ENCODE results near the gene TBC1D14.

Gene TBC1D14

DNA sequence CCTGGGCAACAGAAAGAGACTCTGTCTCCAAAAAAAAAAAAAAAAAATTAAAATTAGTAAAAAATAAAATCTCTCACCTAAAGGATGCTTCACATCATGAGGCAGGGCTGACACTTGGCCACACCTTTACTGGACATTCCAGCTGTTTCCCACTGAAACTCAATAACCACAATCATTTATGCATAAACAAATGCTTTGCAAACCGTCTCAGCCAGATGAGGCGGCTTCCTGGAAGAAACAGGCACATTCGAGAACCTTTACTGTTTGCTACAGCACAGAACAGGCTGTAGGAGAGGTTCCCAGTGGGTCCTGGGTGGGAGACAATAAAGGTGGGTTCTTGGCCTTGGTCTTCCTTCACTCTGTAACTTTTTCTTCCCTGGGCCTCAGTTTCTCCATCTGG is 10.9 kb upstream of the TBC1D14 start:
- TF ChIP-seq, protein P1, sequence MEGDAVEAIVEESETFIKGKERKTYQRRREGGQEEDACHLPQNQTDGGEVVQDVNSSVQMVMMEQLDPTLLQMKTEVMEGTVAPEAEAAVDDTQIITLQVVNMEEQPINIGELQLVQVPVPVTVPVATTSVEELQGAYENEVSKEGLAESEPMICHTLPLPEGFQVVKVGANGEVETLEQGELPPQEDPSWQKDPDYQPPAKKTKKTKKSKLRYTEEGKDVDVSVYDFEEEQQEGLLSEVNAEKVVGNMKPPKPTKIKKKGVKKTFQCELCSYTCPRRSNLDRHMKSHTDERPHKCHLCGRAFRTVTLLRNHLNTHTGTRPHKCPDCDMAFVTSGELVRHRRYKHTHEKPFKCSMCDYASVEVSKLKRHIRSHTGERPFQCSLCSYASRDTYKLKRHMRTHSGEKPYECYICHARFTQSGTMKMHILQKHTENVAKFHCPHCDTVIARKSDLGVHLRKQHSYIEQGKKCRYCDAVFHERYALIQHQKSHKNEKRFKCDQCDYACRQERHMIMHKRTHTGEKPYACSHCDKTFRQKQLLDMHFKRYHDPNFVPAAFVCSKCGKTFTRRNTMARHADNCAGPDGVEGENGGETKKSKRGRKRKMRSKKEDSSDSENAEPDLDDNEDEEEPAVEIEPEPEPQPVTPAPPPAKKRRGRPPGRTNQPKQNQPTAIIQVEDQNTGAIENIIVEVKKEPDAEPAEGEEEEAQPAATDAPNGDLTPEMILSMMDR (conservative IDR thresholded peaks at IDR 0.05; ENCODE audit: low read length) = no peak
- TF ChIP-seq EZH2phosphoT487 (IDR thresholded peaks at IDR 0.05; ENCODE audit: borderline replicate concordance) = no peak
- H3K4me1 ChIP-seq (ENCODE audit: insufficient read depth, low read length, poor library complexity, severe bottlenecking) = peaks cover 3% of the 10 kb centered on the region
- H3K9ac ChIP-seq (ENCODE audit: low read depth, low read length, poor library complexity, severe bottlenecking) = no peak overlapping the region

DNA sequence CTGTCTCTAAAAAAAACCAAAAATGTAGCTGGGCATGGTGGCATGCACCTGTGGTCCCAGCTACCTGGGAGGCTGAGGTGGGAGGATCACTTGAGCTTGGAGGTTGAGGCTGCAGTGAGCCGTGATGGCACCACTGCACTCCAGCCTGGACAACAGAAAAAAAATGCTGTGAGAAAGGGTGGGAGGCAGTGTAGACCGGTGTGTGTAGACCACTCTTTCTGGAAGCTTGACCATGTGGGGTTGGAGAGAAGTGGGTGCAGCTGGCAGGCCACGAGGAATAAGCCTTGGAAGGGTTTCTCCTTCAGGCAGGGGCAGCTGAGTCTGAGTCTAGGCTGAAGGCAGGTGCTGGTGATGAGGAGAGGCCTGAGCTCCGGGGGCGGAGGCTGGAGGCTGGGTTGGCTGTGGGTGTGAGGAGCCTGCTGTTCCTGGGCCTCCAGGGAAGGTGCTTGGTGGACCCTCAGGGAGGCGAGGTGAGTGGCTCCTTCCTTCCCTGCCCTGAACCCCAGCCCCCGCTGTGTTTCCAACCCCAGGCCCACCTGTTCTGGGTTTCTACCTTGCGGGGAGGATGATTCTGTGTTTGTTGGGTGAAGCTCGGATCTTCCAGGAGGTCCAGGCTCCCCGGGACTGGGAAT is 9.3 kb upstream of the TBC1D14 start:
- H2AFZ ChIP-seq (ENCODE audit: low read length) = no peak overlapping the region
- no peaks in the 10 kb centered on the region for H3K79me2 ChIP-seq (ENCODE audit: insufficient read depth, low read length)
- no peaks in the 10 kb centered on the region for H3K9me3 ChIP-seq (ENCODE audit: insufficient read depth, low read depth, low read length)
- no peaks in the 10 kb centered on the region for H3F3A ChIP-seq (ENCODE audit: low read depth)
- no peaks in the 10 kb centered on the region for H3K9me2 ChIP-seq (replicated peaks; ENCODE audit: low read depth, low read length)
- H3K27me3 ChIP-seq (ENCODE audit: insufficient read depth, low read length, poor library complexity, severe bottlenecking) = no peaks in the 10 kb centered on the region
- H3K4me2 ChIP-seq (ENCODE audit: low read depth, low read length, poor library complexity, severe bottlenecking) = no peak overlapping the region
- no peak overlapping the region for H3K9ac ChIP-seq (ENCODE audit: low read depth, low read length, poor library complexity, severe bottlenecking)
- no peaks in the 10 kb centered on the region for H3K36me3 ChIP-seq (ENCODE audit: insufficient read depth, low read length)
- TF ChIP-seq, protein P1 (conservative IDR thresholded peaks at IDR 0.05; ENCODE audit: low read length) = no peak
- TF ChIP-seq EZH2phosphoT487 (IDR thresholded peaks at IDR 0.05; ENCODE audit: borderline replicate concordance) = no peak
- no peaks in the 10 kb centered on the region for H4K20me1 ChIP-seq (ENCODE audit: insufficient read depth, low read length, poor library complexity, severe bottlenecking)
- H3K4me3 ChIP-seq (ENCODE audit: low read length, poor library complexity, severe bottlenecking) = no peak overlapping the region
- peaks cover 3% of the 10 kb centered on the region for H3K4me1 ChIP-seq (ENCODE audit: insufficient read depth, low read length, poor library complexity, severe bottlenecking)

More for the DNA sequence above, 10.9 kb upstream of the TBC1D14 start:
- no peaks in the 10 kb centered on the region for H3K79me2 ChIP-seq (ENCODE audit: insufficient read depth, low read length)
- H3K36me3 ChIP-seq (ENCODE audit: insufficient read depth, low read length) = no peaks in the 10 kb centered on the region
- no peaks in the 10 kb centered on the region for H3K9me3 ChIP-seq (ENCODE audit: insufficient read depth, low read depth, low read length)
- no peaks in the 10 kb centered on the region for H3K9me2 ChIP-seq (replicated peaks; ENCODE audit: low read depth, low read length)
- no peak overlapping the region for H3K4me2 ChIP-seq (ENCODE audit: low read depth, low read length, poor library complexity, severe bottlenecking)
- no peaks in the 10 kb centered on the region for H3K27me3 ChIP-seq (ENCODE audit: insufficient read depth, low read length, poor library complexity, severe bottlenecking)
- H3F3A ChIP-seq (ENCODE audit: low read depth) = no peaks in the 10 kb centered on the region
- H4K20me1 ChIP-seq (ENCODE audit: insufficient read depth, low read length, poor library complexity, severe bottlenecking) = no peaks in the 10 kb centered on the region
- no peak overlapping the region for H3K4me3 ChIP-seq (ENCODE audit: low read length, poor library complexity, severe bottlenecking)
- H2AFZ ChIP-seq (ENCODE audit: low read length) = no peak overlapping the region

DNA sequence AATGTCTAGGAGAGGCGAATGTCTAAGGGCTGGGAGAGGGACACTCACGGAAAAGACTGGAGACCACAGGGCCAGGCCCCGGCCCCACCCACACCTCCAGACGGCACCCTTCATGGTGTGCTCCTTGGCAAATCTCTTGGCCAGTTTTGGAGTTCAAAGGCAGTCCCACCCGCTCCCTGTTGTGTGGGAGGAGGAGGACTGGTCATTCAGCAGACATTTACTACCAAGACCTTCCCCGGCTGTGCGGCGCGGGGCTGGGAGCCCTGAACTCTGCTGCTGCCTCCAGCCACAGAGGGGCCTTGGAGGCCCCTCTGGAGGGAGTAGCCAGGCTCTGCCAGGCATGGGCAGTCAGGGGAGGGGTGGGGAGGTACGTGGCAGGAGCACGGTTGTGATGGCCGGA is 8.7 kb upstream of the TBC1D14 start:
- Histone ChIP-seq H3K9ac (ENCODE audit: low read depth, low read length, poor library complexity, severe bottlenecking) (no peak overlapping the region), H3K9me2 (replicated peaks; ENCODE audit: low read depth, low read length) (no peaks in the 10 kb centered on the region), H3K4me1 (ENCODE audit: insufficient read depth, low read length, poor library complexity, severe bottlenecking) (peaks cover 3% of the 10 kb centered on the region), H3F3A (ENCODE audit: low read depth) (no peaks in the 10 kb centered on the region), H3K4me3 (ENCODE audit: low read length, poor library complexity, severe bottlenecking) (no peak overlapping the region), H3K79me2 (ENCODE audit: insufficient read depth, low read length) (no peaks in the 10 kb centered on the region), H3K9me3 (ENCODE audit: insufficient read depth, low read depth, low read length) (no peaks in the 10 kb centered on the region), H3K27me3 (ENCODE audit: insufficient read depth, low read length, poor library complexity, severe bottlenecking) (no peaks in the 10 kb centered on the region), H3K36me3 (ENCODE audit: insufficient read depth, low read length) (no peaks in the 10 kb centered on the region), H2AFZ (ENCODE audit: low read length) (no peak overlapping the region), H3K4me2 (ENCODE audit: low read depth, low read length, poor library complexity, severe bottlenecking) (no peak overlapping the region), H4K20me1 (ENCODE audit: insufficient read depth, low read length, poor library complexity, severe bottlenecking) (no peaks in the 10 kb centered on the region)
- TF ChIP-seq, protein P1 (conservative IDR thresholded peaks at IDR 0.05; ENCODE audit: low read length) = no peak
- TF ChIP-seq EZH2phosphoT487 (IDR thresholded peaks at IDR 0.05; ENCODE audit: borderline replicate concordance) = no peak

Measured in Loucy (cell line).